Measurements from ENCODE around the gene PPP1R13L. TPM values are rescaled to one million over a fixed set of nuclear protein-coding genes. Genes with fewer than 3 reads are reported as not detected.

PPP1R13L gene
- total RNA-seq, 4 donors from 2014 or later, result 0.51 to 30.2 (median 3.0) TPM

GRCh38 chr19:45348367-45349125 is 56.3 kb downstream of the PPP1R13L start:
- H3K27me3 ChIP-seq, result peaks cover 0 to 16% of the 10 kb centered on the region in 2 donors
- no peaks in the 10 kb centered on the region for H3K36me3 ChIP-seq
- H3K27ac ChIP-seq, result no peak overlapping the region
- TF ChIP-seq CTCF (IDR thresholded peaks at IDR 0.05) (no peak), POLR2A (IDR thresholded peaks at IDR 0.05) (no peak)
- intact Hi-C loops (cut with DNase I; ENCODE audit: low total_unique reads), result no loop called here
- no peak overlapping the region for H3K4me3 ChIP-seq
- no peak for DNase-seq
- no peaks in the 10 kb centered on the region for H3K4me1 ChIP-seq
- H3K9me3 ChIP-seq, result no peaks in the 10 kb centered on the region

GRCh38 chr19:45347570-45348366 is 57.1 kb downstream of the PPP1R13L start:
- intact Hi-C loops (cut with DNase I; ENCODE audit: low total_unique reads), result no loop called here
- peaks cover 0 to 16% of the 10 kb centered on the region in 2 donors for H3K27me3 ChIP-seq

GRCh38 chr19:45346449-45346848 is 58.4 kb downstream of the PPP1R13L start:
- no peak overlapping the region for H3K4me3 ChIP-seq
- intact Hi-C loops (cut with DNase I; ENCODE audit: low total_unique reads), result no loop called here
- no peak for DNase-seq
- H3K27ac ChIP-seq, result no peak overlapping the region
- H3K27me3 ChIP-seq, result peaks cover 0 to 16% of the 10 kb centered on the region in 2 donors
- no peaks in the 10 kb centered on the region for H3K4me1 ChIP-seq
- no peaks in the 10 kb centered on the region for H3K36me3 ChIP-seq
- TF ChIP-seq CTCF (IDR thresholded peaks at IDR 0.05), result no peak
- TF ChIP-seq POLR2A (IDR thresholded peaks at IDR 0.05), result no peak
- no peaks in the 10 kb centered on the region for H3K9me3 ChIP-seq

More at GRCh38 chr19:45347570-45348366, 57.1 kb downstream of the PPP1R13L start:
- DNase-seq, result no peak
- Histone ChIP-seq H3K9me3 (no peaks in the 10 kb centered on the region), H3K4me1 (no peaks in the 10 kb centered on the region), H3K36me3 (no peaks in the 10 kb centered on the region), H3K27ac (no peak overlapping the region), H3K4me3 (no peak overlapping the region)
- no peak for TF ChIP-seq CTCF (IDR thresholded peaks at IDR 0.05)
- no peak for TF ChIP-seq POLR2A (IDR thresholded peaks at IDR 0.05)

- Histone ChIP-seq H3K4me1 (peaks cover 0 to 3% of the 10 kb centered on the region in 2 donors), H3K4me3 (no peak overlapping the region), H3K27me3 (peaks cover 3 to 23% of the 10 kb centered on the region in 2 donors), H3K27ac (no peak overlapping the region), H3K9me3 (no peaks in the 10 kb centered on the region), H3K36me3 (no peaks in the 10 kb centered on the region)
- intact Hi-C loops (cut with DNase I; ENCODE audit: low total_unique reads), result no loop called here
- TF ChIP-seq POLR2A (IDR thresholded peaks at IDR 0.05) (no peak), CTCF (IDR thresholded peaks at IDR 0.05) (no peak)
- DNase-seq, result no peak
Measured at GRCh38 chr19:45345506-45345860, 59.4 kb downstream of the PPP1R13L start.

All from uterus (tissue), 4 donors.